Measurements from ENCODE around the gene CTSA.

CTSA gene

GRCh38 chr20:45848421-45848820 is 42.7 kb upstream of the CTSA start:
- H3K4me3 ChIP-seq (ENCODE audit: low read depth, low read length): no peak overlapping the region

GRCh38 chr20:45848969-45849582 is 42.1 kb upstream of the CTSA start:
- Histone ChIP-seq H3K36me3 (replicated peaks) (peaks cover 14% of the 10 kb centered on the region), H3K4me3 (ENCODE audit: low read depth, low read length) (no peak overlapping the region), H3K27ac (no peak overlapping the region), H3K27me3 (replicated peaks) (no peaks in the 10 kb centered on the region)
- in situ Hi-C loops (cut with HindIII; ENCODE audit: low pct_ligation_motif_present, low sequenced_read_pairs): no loop called here
- TF ChIP-seq CTCF (IDR thresholded peaks at IDR 0.05; ENCODE audit: low read depth, low read length, missing control alignments): no peak
- no peak for DNase-seq

More at GRCh38 chr20:45848421-45848820, 42.7 kb upstream of the CTSA start:
- TF ChIP-seq CTCF (IDR thresholded peaks at IDR 0.05; ENCODE audit: low read depth, low read length, missing control alignments): no peak
- peaks cover 21% of the 10 kb centered on the region for H3K36me3 ChIP-seq (replicated peaks)
- H3K27me3 ChIP-seq (replicated peaks): no peaks in the 10 kb centered on the region
- no peak for DNase-seq
- in situ Hi-C loops (cut with HindIII; ENCODE audit: low pct_ligation_motif_present, low sequenced_read_pairs): no loop called here
- no peak overlapping the region for H3K27ac ChIP-seq

- no peak overlapping the region for H3K4me3 ChIP-seq (ENCODE audit: low read depth, low read length)
- H3K27me3 ChIP-seq (replicated peaks): no peaks in the 10 kb centered on the region
- H3K36me3 ChIP-seq (replicated peaks): peaks cover 14% of the 10 kb centered on the region
- no peak for DNase-seq
- no peak overlapping the region for H3K27ac ChIP-seq
- in situ Hi-C loops (cut with HindIII; ENCODE audit: low pct_ligation_motif_present, low sequenced_read_pairs): no loop called here
- TF ChIP-seq CTCF (IDR thresholded peaks at IDR 0.05; ENCODE audit: low read depth, low read length, missing control alignments): no peak
These were observed 40.9 kb upstream of the CTSA start for GRCh38 chr20:45850238-45850637.

GRCh38 chr20:45850926-45851325 is 40.2 kb upstream of the CTSA start:
- in situ Hi-C loops (cut with HindIII; ENCODE audit: low pct_ligation_motif_present, low sequenced_read_pairs): no loop called here
- H3K4me3 ChIP-seq (ENCODE audit: low read depth, low read length): no peak overlapping the region
- no peak for TF ChIP-seq CTCF (IDR thresholded peaks at IDR 0.05; ENCODE audit: low read depth, low read length, missing control alignments)
- no peak overlapping the region for H3K27ac ChIP-seq
- DNase-seq: no peak
- H3K27me3 ChIP-seq (replicated peaks): no peaks in the 10 kb centered on the region
- H3K36me3 ChIP-seq (replicated peaks): peaks cover 11% of the 10 kb centered on the region

- Histone ChIP-seq H3K4me3 (ENCODE audit: low read depth, low read length) (no peak overlapping the region), H3K27me3 (replicated peaks) (no peaks in the 10 kb centered on the region), H3K36me3 (replicated peaks) (peaks cover 6% of the 10 kb centered on the region), H3K27ac (no peak overlapping the region)
- in situ Hi-C loops (cut with HindIII; ENCODE audit: low pct_ligation_motif_present, low sequenced_read_pairs): no loop called here
- no peak for DNase-seq
- TF ChIP-seq CTCF (IDR thresholded peaks at IDR 0.05; ENCODE audit: low read depth, low read length, missing control alignments): no peak
These were observed 39.6 kb upstream of the CTSA start for GRCh38 chr20:45851501-45851900.

- TF ChIP-seq CTCF (IDR thresholded peaks at IDR 0.05; ENCODE audit: low read depth, low read length, missing control alignments): no peak
- Histone ChIP-seq H3K27me3 (replicated peaks) (no peaks in the 10 kb centered on the region), H3K36me3 (replicated peaks) (no peaks in the 10 kb centered on the region), H3K4me3 (ENCODE audit: low read depth, low read length) (no peak overlapping the region), H3K27ac (no peak overlapping the region)
- no peak for DNase-seq
- in situ Hi-C loops (cut with HindIII; ENCODE audit: low pct_ligation_motif_present, low sequenced_read_pairs): no loop called here
These were observed 38.8 kb upstream of the CTSA start for GRCh38 chr20:45852326-45852725.
